Measurements from ENCODE around the gene ZFAND2B.

ZFAND2B gene

GRCh38 chr2:219204425-219205164 is 2.0 kb upstream of the ZFAND2B start:
- DNase-seq: no peak

DNA sequence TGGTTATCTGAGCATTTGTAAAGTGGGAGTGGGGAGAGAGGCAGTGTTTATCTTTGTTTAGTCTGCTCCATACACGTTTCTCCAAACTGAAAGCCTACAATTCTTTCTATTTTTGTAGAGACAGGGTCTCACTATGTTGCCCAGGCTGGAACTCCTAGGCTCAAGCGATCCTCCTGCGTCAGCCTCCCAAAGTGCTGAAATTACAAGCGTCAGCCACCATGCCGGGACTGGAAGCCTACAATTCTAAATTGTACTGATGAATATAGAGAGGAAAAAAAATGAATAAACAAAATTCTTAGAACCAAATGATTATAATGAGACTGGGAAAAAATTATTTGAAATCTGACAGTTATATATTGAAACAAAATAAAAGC is 1.4 kb upstream of the ZFAND2B start:
- DNase-seq: no peak

DNA sequence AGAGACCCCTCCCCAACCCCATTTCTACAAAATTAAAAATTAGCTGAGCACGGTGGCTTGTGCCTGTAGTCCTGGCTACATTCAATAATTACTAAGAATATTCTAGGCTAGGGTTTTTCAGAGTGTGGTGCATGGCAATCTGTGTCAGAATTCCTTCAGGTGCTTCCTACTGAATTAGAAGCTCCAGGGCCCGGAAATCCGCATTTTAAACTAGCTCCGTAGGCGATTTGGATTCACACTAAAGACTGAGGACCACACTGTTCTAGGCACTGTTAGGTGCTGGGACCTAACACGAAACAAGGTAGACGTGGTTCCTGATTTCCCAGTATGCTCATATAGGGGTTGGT is 628 bp upstream of the ZFAND2B start:
- no peak for DNase-seq

GRCh38 chr2:219207134-219207883 is 727 bp downstream of the ZFAND2B start:
- DNase-seq: no peak

GRCh38 chr2:219207884-219208740 is 1.5 kb downstream of the ZFAND2B start:
- DNase-seq: no peak

GRCh38 chr2:219209236-219210195 is 2.9 kb downstream of the ZFAND2B start:
- no peak for DNase-seq

DNA sequence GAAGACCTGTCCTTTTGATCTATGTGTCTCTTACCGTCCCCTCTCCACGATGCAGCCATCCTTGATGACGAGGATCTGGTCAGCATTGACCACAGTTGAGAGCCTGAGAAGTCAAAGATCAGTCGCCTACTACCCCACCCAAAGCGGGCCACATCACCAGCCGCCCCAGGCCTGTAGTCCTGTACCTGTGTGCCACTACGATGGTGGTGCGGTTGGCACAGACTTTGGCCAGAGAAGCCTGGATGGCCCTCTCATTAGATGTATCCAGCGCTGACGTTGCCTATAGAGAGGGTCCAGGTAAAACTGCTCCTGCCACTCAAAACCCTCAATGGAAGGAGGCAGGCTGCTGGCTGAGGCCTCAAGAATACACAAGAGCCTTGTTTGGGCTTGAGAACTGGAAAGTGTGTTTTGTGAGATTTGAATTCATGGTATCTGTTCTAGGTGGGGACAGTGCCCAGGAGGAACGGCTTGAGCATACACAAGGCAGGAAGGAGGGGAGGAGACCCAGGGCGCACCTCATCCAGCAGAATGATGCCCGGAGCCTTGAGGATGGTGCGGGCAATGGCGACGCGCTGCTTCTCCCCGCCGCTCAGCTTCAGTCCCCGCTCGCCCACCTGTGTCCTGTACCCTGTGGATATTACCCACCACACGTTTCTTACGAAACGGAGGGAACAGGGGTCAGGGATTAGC is 3.8 kb downstream of the ZFAND2B start:
- no peak for DNase-seq

GRCh38 chr2:219210886-219211362 is 4.3 kb downstream of the ZFAND2B start:
- DNase-seq: no peak

- DNase-seq: no peak
Observed at GRCh38 chr2:219213026-219213415, 6.4 kb downstream of the ZFAND2B start.

DNA sequence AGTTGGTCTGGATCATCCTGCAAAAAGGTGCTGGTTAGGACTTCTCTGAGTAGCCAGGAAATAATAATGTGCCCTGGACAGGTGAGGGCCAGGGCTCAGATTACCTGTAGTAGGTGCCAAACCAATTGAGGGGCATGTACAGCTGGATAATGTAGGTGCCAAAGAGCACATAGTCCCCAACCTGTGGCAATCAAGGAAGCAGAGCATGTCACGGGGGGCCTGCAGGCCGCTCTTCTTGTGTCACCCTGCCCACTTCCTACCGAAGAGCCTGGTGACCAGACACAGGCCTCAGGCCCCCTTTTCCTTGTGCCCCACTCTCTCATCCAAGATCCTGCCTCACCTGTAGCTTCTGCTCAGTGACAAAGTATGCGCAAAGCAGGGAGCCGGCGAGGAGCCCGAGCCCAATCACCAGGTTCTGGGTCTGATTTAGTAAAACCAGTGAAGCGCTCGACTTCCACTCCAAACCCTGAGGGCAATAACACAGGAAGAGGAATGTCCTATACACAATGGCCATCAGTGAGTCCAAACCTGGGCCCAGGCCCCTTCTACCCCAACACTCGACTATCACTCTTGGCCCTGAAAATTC is 7.0 kb downstream of the ZFAND2B start:
- DNase-seq: no peak

DNA sequence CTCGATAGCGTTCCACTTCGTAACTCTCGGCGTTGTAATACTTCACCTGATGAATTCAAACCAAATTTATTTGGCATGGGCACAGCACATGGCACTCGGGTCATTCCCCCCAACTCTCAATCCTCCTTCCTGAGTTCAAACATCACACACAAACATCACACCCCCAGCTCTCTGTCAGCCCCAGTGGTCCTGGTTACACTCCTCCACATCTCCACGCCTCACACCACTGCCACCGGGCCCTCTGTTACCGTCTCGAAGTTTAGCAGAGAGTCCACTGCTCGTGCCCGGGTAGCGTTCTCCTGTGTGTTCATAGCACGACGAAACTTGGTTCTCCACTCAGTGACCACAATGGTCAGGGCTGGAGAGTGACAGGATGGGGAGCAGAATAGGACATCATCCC is 7.6 kb downstream of the ZFAND2B start:
- no peak for DNase-seq

DNA sequence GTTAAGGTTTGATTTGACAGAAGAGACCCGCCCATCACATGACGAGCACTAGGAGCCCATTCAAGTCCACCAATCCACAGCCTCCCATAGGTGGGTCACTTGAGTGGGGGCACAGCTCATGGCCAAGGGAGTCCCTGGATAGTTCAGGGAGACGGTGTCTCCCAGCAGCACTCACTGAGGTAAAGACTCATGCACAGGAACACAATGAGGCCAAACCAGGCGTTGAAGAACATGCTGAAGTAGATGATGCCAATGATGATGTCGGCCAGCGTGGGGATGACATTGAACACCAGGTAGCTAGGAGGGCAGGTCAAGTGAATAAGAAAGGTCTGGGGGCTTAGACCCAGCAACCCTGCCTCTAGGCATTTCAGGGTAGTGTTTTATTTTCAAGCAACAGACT is 8.2 kb downstream of the ZFAND2B start:
- DNase-seq: no peak

- no peak for DNase-seq
Observed at GRCh38 chr2:219215871-219216534, 9.4 kb downstream of the ZFAND2B start.

DNA sequence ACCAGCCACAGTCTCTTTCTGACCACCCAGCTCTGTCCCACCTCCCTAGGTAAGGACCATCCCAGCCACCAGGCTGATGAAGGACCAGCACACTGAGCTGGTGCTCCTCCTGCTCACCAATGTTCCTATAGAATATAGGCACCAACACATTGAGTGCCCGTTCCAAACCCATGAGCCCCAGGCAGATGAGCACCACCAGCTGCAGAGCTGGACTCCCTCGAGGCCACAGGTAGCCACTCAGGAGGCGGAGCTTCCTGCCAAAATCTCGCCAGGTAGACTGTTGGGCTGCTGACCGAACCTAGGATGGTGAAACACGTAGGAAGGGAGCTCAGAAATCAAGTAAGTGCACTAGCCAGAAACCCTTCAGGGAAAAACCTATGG is 9.9 kb downstream of the ZFAND2B start:
- no peak for DNase-seq

- peak in 1 of 2 experiments; percentile 38 for DNase-seq
Observed at GRCh38 chr2:219218217-219218731, 11.7 kb downstream of the ZFAND2B start.

- DNase-seq: peak; percentile 38 to 83
Observed at GRCh38 chr2:219218732-219219701, 12.4 kb downstream of the ZFAND2B start, which contains the start of gene ABCB6. TSS of gene ABCB6 (minus strand) at chr2:219218958. CDS start at chr2:219218673, 285 bp downstream.

DNA sequence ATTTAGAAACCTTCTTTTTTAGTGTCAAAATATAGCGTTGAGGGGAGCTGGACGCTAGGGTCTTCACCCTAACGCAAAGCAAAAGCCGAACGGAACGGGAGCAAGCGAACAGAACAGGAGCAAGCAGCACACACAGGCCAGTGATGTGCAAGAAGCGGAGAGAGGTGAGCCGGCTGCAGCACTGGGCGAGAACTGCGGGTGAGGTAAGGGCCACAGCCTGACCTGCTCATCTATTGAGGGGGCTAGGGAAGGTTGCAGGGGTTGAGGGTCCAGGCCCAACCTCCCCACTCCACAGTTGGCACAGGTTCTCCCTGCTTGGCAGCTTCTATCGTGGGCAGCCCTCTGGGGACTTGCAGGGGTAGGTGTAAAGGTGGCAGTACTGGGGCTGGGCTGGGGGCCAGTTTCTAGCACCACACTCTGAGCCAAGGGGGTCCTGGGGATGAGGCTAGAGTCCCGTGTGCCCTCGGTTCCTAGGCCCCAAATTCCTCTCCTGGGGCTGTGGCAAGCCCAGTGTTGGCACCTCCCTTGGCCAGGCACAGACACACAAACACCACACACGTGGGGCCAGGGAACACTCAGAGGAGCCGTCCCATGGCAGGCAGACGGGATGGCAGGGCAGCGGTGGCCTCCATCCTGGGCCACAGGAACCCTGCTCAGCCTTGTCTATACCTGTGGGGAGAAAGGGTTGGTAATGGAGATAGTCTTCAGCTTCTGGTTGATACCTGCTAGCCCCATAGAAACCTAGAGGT is 13.4 kb downstream of the ZFAND2B start:
- DNase-seq: no peak

DNA sequence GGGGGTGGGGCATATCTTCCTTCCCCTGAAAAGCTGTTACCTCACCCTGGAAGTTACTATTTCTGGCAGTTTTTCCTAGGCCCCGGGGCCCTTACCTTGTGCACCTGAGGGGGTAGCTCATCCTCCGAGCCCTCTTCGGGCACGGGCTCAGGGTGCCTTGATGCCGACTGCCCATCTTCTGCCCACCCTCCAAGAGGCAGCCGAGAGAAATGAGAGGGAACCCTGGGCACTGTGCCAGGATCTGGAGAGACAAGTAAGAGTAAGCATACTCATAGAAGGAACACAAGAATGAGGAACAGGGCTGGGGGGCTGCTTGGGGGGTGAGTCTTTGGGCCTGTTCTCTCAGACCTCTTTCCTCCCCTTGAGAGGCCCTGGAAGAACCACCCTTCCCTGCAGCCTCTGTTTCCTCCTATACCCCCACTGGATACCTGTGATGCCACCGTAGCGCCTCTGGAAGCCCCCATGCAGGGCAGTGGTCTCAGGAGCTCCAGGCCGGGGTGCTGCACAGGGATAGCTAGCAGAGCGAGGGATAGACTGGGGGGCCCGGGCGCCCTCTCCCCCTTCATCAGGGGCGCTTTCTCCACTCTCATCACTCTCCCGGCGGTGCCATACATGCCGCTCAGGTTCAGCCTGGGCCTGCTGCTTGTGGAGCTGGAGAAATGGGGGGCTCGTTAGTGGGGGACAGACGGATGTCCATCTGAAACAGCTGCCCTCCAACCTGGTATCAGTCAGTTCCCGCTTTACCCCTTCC is 14.2 kb downstream of the ZFAND2B start:
- no peak for DNase-seq

Measured in NCI-H187 (cell line).